ENCODE measurements around the gene DNAI2.
A peak's percentile ranks its signal among the peaks of the same experiment; 100 is the strongest.

The DNAI2 gene

DNA sequence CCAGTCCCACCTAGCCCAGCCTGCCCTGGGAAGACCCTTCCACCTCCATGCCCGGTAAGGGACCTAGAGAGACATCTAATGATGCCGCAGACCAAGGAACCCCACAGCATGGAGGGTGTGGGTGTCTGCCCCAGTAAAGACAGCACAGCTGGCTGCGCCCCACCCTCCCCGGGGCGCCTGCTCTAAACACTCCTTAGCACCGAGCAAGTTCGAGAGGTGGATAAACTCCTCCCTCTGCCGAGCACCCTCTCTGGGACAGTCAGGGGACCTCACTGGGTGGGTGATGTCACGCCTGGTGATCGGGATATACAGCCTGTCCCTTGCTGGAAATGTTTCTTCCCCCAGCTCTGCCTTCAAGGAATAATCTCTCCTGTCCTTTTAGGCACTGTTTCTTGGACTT lies 16.7 kb upstream of the DNAI2 start:
- H3K9me3 ChIP-seq (ENCODE audit: control insufficient read depth, insufficient read depth, low read depth, low read length), result no peaks in the 10 kb centered on the region
- TF ChIP-seq ZNF184 (tag by site-specific recombination; IDR thresholded peaks at IDR 0.05) (no peak), ZNF658 (tag by site-specific recombination; IDR thresholded peaks at IDR 0.05) (no peak), ZNF629 (tag by site-specific recombination; IDR thresholded peaks at IDR 0.05) (no peak), ZNF16 (tag by site-specific recombination; IDR thresholded peaks at IDR 0.05; ENCODE audit: low read depth) (no peak)
- TF ChIP-seq, protein P1, sequence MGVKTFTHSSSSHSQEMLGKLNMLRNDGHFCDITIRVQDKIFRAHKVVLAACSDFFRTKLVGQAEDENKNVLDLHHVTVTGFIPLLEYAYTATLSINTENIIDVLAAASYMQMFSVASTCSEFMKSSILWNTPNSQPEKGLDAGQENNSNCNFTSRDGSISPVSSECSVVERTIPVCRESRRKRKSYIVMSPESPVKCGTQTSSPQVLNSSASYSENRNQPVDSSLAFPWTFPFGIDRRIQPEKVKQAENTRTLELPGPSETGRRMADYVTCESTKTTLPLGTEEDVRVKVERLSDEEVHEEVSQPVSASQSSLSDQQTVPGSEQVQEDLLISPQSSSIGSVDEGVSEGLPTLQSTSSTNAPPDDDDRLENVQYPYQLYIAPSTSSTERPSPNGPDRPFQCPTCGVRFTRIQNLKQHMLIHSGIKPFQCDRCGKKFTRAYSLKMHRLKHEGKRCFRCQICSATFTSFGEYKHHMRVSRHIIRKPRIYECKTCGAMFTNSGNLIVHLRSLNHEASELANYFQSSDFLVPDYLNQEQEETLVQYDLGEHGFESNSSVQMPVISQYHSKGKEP (tag by site-specific recombination; IDR thresholded peaks at IDR 0.05), result no peak
- TF ChIP-seq, protein P2, sequence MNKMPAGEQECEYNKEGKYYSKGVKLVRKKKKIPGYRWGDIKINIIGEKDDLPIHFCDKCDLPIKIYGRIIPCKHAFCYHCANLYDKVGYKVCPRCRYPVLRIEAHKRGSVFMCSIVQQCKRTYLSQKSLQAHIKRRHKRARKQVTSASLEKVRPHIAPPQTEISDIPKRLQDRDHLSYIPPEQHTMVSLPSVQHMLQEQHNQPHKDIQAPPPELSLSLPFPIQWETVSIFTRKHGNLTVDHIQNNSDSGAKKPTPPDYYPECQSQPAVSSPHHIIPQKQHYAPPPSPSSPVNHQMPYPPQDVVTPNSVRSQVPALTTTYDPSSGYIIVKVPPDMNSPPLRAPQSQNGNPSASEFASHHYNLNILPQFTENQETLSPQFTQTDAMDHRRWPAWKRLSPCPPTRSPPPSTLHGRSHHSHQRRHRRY (tag by site-specific recombination; IDR thresholded peaks at IDR 0.05), result no peak
- TF ChIP-seq, protein P3, sequence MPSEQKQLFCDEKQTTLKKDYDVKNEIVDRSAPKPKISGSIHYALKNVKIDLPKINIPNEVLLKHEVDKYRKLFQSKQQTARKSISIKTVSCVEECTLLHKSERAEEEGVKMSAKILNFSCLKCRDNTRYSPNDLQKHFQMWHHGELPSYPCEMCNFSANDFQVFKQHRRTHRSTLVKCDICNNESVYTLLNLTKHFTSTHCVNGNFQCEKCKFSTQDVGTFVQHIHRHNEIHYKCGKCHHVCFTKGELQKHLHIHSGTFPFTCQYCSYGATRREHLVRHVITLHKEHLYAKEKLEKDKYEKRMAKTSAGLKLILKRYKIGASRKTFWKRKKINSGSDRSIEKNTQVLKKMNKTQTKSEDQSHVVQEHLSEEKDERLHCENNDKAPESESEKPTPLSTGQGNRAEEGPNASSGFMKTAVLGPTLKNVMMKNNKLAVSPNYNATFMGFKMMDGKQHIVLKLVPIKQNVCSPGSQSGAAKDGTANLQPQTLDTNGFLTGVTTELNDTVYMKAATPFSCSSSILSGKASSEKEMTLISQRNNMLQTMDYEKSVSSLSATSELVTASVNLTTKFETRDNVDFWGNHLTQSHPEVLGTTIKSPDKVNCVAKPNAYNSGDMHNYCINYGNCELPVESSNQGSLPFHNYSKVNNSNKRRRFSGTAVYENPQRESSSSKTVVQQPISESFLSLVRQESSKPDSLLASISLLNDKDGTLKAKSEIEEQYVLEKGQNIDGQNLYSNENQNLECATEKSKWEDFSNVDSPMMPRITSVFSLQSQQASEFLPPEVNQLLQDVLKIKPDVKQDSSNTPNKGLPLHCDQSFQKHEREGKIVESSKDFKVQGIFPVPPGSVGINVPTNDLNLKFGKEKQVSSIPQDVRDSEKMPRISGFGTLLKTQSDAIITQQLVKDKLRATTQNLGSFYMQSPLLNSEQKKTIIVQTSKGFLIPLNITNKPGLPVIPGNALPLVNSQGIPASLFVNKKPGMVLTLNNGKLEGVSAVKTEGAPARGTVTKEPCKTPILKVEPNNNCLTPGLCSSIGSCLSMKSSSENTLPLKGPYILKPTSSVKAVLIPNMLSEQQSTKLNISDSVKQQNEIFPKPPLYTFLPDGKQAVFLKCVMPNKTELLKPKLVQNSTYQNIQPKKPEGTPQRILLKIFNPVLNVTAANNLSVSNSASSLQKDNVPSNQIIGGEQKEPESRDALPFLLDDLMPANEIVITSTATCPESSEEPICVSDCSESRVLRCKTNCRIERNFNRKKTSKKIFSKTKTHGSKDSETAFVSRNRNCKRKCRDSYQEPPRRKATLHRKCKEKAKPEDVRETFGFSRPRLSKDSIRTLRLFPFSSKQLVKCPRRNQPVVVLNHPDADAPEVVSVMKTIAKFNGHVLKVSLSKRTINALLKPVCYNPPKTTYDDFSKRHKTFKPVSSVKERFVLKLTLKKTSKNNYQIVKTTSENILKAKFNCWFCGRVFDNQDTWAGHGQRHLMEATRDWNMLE (tag by site-specific recombination; conservative IDR thresholded peaks at IDR 0.05; ENCODE audit: low read depth), result no peak
- no peaks in the 10 kb centered on the region; a peak in 1 of 3 replicates for H3K36me3 ChIP-seq (ENCODE audit: control insufficient read depth in 2 of 2, insufficient read depth in 1 of 2, low read length in 2 of 2)
- POLR2A ChIA-PET, result no interaction called here
- H3K4me3 ChIP-seq (ENCODE audit: low read depth, low read length), result no peak overlapping the region
- no peak overlapping the region for H3K27ac ChIP-seq (ENCODE audit: extremely low read depth, low read depth, low read length)
- CTCF ChIA-PET, result interaction anchor here (0.8 kb wide), 1 partner anchor 43 kb away, joined by 3 read pairs; no protein-coding TSS in a partner anchor
- H3K4me1 ChIP-seq (ENCODE audit: control insufficient read depth, insufficient read depth, low read length), result no peaks in the 10 kb centered on the region

DNA sequence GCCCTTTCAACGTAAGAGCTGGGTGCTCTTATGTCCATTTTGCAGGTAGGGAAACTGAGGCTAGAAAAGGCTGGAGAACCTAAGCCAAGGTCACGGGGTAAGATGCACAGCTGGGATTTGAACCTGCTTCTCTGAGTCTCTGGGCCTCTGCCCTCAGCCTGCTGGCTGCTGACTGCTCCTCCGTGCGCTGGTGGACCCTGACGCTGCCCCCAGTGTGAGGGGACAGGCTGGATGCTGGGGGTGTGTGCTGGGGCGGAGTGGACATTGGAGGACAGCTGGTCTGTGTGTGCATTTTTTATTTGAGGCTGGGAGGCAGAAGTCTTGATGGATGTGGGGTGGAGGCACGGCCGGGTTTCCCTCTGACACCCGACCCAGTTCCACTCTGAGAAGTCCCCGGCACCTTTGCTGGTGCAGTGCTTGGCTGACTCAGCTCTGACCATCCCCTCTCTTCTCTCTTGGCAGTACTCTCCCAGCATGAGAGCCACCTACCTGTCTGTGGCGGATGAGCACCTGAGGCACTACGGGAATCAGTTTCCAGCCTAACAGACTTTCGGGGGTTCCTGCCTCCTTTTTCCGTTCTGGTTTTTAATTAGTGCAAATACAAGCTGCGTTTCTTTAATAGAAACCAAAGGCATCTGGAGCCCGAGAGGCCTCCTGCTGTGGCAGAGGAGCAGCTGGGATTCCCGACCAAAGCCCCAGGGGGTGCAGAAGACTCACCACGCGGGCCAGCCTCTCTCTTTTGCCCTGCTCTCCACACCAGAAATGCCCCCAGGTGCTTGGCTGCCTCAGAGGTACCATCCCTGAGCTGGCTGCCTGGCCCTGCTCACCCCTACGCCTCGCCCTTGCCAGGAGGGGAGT lies 14.1 kb upstream of the DNAI2 start:
- POLR2A ChIA-PET, result no interaction called here
- H3K4me3 ChIP-seq (ENCODE audit: low read depth, low read length), result no peak overlapping the region
- no peak overlapping the region for H3K27ac ChIP-seq (ENCODE audit: extremely low read depth, low read depth, low read length)
- no peak for TF ChIP-seq ZNF510 (tag by site-specific recombination; IDR thresholded peaks at IDR 0.05; ENCODE audit: insufficient replicate concordance)
- TF ChIP-seq, protein P4, sequence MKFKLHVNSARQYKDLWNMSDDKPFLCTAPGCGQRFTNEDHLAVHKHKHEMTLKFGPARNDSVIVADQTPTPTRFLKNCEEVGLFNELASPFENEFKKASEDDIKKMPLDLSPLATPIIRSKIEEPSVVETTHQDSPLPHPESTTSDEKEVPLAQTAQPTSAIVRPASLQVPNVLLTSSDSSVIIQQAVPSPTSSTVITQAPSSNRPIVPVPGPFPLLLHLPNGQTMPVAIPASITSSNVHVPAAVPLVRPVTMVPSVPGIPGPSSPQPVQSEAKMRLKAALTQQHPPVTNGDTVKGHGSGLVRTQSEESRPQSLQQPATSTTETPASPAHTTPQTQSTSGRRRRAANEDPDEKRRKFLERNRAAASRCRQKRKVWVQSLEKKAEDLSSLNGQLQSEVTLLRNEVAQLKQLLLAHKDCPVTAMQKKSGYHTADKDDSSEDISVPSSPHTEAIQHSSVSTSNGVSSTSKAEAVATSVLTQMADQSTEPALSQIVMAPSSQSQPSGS (tag by site-specific recombination; IDR thresholded peaks at IDR 0.05; ENCODE audit: low read depth), result no peak
- no peak for TF ChIP-seq SP2 (tag by site-specific recombination; IDR thresholded peaks at IDR 0.05)
- TF ChIP-seq ZNF394 (tag by site-specific recombination; IDR thresholded peaks at IDR 0.05; ENCODE audit: borderline replicate concordance), result peak; percentile 60; the same call in 1 of the 2 replicates
- TF ChIP-seq ZIC2 (tag by site-specific recombination; IDR thresholded peaks at IDR 0.05), result peak; percentile 72
- TF ChIP-seq, protein P1 (tag by site-specific recombination; IDR thresholded peaks at IDR 0.05), result no peak
- peak; percentile 85 for TF ChIP-seq GLIS1 (tag by site-specific recombination; IDR thresholded peaks at IDR 0.05)
- no peaks in the 10 kb centered on the region for H3K9me3 ChIP-seq (ENCODE audit: control insufficient read depth, insufficient read depth, low read depth, low read length)
- no peaks in the 10 kb centered on the region for H3K4me1 ChIP-seq (ENCODE audit: control insufficient read depth, insufficient read depth, low read length)
- no peaks in the 10 kb centered on the region; a peak in 1 of 3 replicates for H3K36me3 ChIP-seq (ENCODE audit: control insufficient read depth in 2 of 2, insufficient read depth in 1 of 2, low read length in 2 of 2)
- CTCF ChIA-PET, result interaction anchor here (0.6 to 1.5 kb wide), 3 partner anchors 28 to 60 kb away, joined by 3 to 10 read pairs (median 5); no protein-coding TSS in a partner anchor
